ENCODE results near the gene FBXW5. TPM values are rescaled to one million over a fixed set of nuclear protein-coding genes. Genes with fewer than 3 reads are reported as not detected.

The FBXW5 gene
- total RNA-seq, 1 donor = 104 TPM

- no peak for TF ChIP-seq CTCF (IDR thresholded peaks at IDR 0.05; ENCODE audit: insufficient read depth, low read depth, low read length)
- DNase-seq (ENCODE audit: low read depth) = no peak
- no peak overlapping the region for H3K4me3 ChIP-seq (ENCODE audit: low read depth, low read length)
These were observed 15.9 kb downstream of the FBXW5 start for GRCh38 chr9:136928591-136928990.

- TF ChIP-seq CTCF (IDR thresholded peaks at IDR 0.05; ENCODE audit: insufficient read depth, low read depth, low read length) = no peak
- no peak overlapping the region for H3K4me3 ChIP-seq (ENCODE audit: low read depth, low read length)
- DNase-seq (ENCODE audit: low read depth) = peak; percentile 58
These were observed 16.9 kb downstream of the FBXW5 start for GRCh38 chr9:136927343-136928271.

GRCh38 chr9:136926749-136927148 is 17.8 kb downstream of the FBXW5 start:
- DNase-seq (ENCODE audit: low read depth) = no peak
- TF ChIP-seq CTCF (IDR thresholded peaks at IDR 0.05; ENCODE audit: insufficient read depth, low read depth, low read length) = no peak
- no peak overlapping the region for H3K4me3 ChIP-seq (ENCODE audit: low read depth, low read length)

GRCh38 chr9:136926154-136926704 is 18.3 kb downstream of the FBXW5 start:
- TF ChIP-seq CTCF (IDR thresholded peaks at IDR 0.05; ENCODE audit: insufficient read depth, low read depth, low read length) = no peak
- H3K4me3 ChIP-seq (ENCODE audit: low read depth, low read length) = no peak overlapping the region
- no peak for DNase-seq (ENCODE audit: low read depth)

GRCh38 chr9:136925414-136926153 is 19.0 kb downstream of the FBXW5 start:
- no peak overlapping the region for H3K4me3 ChIP-seq (ENCODE audit: low read depth, low read length)
- no peak for DNase-seq (ENCODE audit: low read depth)
- peak; percentile 2 for TF ChIP-seq CTCF (IDR thresholded peaks at IDR 0.05; ENCODE audit: insufficient read depth, low read depth, low read length)

GRCh38 chr9:136923881-136924280 is 20.7 kb downstream of the FBXW5 start:
- no peak for DNase-seq (ENCODE audit: low read depth)
- H3K4me3 ChIP-seq (ENCODE audit: low read depth, low read length) = no peak overlapping the region
- TF ChIP-seq CTCF (IDR thresholded peaks at IDR 0.05; ENCODE audit: insufficient read depth, low read depth, low read length) = no peak
